ENCODE results near the gene NCKAP5. TPM values are rescaled to one million over a fixed set of nuclear protein-coding genes. Genes with fewer than 3 reads are reported as not detected.

NCKAP5 gene
- total and polyA plus RNA-seq, 2 of the 13 experiments (the other 11 are each of a cell fraction or from before 2014, with no cell fraction given) = 0.01 TPM; not detected in 1

DNA sequence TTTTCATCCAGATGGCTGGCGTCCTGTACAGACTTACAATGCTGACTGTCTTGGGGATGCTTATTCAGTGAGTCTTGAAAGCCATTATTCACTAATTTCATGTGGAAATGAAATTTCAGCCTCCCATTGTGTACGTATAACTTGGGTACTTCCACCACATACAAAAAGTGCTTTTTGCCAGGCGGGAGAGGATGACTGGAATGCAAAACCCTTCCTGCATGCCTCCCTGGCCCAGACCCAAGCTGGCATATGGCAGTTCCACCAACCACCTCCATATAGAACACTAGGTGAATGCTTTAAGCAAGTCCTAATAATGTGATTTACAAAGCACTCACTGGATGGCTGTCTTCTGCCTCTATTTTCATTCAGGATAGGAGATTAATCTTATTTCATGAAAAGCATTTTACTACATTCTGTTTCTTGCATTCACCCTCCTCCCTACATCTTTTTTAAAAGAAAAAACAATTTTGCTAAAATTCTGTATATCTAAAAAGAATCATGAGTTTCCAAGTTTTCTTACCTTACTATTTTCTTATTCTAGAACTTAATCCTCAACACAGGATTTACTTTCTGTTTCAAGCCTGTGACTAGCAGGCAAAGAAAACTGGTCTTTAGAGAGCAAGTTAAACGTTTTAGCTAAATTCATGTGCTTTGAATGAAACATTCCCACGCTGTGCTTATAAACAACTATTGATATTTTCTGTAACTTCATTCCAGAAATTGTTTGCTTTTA is 327.6 kb downstream of the NCKAP5 start (continued):
- TF ChIP-seq, protein P1, sequence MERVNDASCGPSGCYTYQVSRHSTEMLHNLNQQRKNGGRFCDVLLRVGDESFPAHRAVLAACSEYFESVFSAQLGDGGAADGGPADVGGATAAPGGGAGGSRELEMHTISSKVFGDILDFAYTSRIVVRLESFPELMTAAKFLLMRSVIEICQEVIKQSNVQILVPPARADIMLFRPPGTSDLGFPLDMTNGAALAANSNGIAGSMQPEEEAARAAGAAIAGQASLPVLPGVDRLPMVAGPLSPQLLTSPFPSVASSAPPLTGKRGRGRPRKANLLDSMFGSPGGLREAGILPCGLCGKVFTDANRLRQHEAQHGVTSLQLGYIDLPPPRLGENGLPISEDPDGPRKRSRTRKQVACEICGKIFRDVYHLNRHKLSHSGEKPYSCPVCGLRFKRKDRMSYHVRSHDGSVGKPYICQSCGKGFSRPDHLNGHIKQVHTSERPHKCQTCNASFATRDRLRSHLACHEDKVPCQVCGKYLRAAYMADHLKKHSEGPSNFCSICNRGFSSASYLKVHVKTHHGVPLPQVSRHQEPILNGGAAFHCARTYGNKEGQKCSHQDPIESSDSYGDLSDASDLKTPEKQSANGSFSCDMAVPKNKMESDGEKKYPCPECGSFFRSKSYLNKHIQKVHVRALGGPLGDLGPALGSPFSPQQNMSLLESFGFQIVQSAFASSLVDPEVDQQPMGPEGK (CRISPR knock-in tag; IDR thresholded peaks at IDR 0.05) = no peak
- TF ChIP-seq ZBTB7A (CRISPR knock-in tag; IDR thresholded peaks at IDR 0.05) = no peak
- no peak for TF ChIP-seq SMAD9 (CRISPR knock-in tag; IDR thresholded peaks at IDR 0.05)
- TF ChIP-seq ZNF678 (CRISPR knock-in tag; IDR thresholded peaks at IDR 0.05) = no peak
- no peak for TF ChIP-seq IRF2 (CRISPR knock-in tag; IDR thresholded peaks at IDR 0.05)
- TF ChIP-seq ZBTB40 (IDR thresholded peaks at IDR 0.05) = no peak
- no peak for TF ChIP-seq ZBTB40 (CRISPR knock-in tag; IDR thresholded peaks at IDR 0.05)
- TF ChIP-seq POLR2A (IDR thresholded peaks at IDR 0.05; ENCODE audit: insufficient read depth in 1 of 2, low read depth in 2 of 2, low read length in 2 of 2) = no peak

Data from HepG2 (cell line).